ENCODE results near the gene ADAMTS19.

GRCh38 chr5:129541648-129542251, 81.7 kb downstream of the ADAMTS19 start:
- TF ChIP-seq POLR2AphosphoS5 (IDR thresholded peaks at IDR 0.05) (no peak), POLR2A (IDR thresholded peaks at IDR 0.05) (no peak), EP300 (IDR thresholded peaks at IDR 0.05) (no peak)
- TF ChIP-seq, protein P1, sequence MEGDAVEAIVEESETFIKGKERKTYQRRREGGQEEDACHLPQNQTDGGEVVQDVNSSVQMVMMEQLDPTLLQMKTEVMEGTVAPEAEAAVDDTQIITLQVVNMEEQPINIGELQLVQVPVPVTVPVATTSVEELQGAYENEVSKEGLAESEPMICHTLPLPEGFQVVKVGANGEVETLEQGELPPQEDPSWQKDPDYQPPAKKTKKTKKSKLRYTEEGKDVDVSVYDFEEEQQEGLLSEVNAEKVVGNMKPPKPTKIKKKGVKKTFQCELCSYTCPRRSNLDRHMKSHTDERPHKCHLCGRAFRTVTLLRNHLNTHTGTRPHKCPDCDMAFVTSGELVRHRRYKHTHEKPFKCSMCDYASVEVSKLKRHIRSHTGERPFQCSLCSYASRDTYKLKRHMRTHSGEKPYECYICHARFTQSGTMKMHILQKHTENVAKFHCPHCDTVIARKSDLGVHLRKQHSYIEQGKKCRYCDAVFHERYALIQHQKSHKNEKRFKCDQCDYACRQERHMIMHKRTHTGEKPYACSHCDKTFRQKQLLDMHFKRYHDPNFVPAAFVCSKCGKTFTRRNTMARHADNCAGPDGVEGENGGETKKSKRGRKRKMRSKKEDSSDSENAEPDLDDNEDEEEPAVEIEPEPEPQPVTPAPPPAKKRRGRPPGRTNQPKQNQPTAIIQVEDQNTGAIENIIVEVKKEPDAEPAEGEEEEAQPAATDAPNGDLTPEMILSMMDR (IDR thresholded peaks at IDR 0.05) = no peak
